ENCODE results near the gene PAK3. TPM values are rescaled to one million over a fixed set of nuclear protein-coding genes. Genes with fewer than 3 reads are reported as not detected.

Gene PAK3
- total and polyA plus RNA-seq, 2 of the 4 experiments (the other 2 are of a cell fraction) = 0.22 to 0.36 TPM

- Histone ChIP-seq H3K4me1 (ENCODE audit: control insufficient read depth, insufficient read depth, low read length) (no peaks in the 10 kb centered on the region), H2BK20ac (ENCODE audit: low read depth, low read length) (no peak within 1 kb of the TSS), H2BK5ac (ENCODE audit: low read depth, low read length, poor library complexity, severe bottlenecking) (no peak within 1 kb of the TSS), H4K20me1 (ENCODE audit: insufficient read depth, low read length) (no peaks in the 10 kb centered on the region), H3K4me3 (ENCODE audit: insufficient read depth, low read depth, low read length) (no peak within 1 kb of the TSS), H3K9ac (ENCODE audit: low read depth, low read length) (no peak within 1 kb of the TSS), H4K91ac (ENCODE audit: insufficient read depth, low read depth, low read length) (no peak within 1 kb of the TSS), H3K23ac (ENCODE audit: low read depth, low read length) (no peak within 1 kb of the TSS), H3K9me3 (ENCODE audit: control insufficient read depth, insufficient read depth, low read length) (no peaks in the 10 kb centered on the region), H3K27ac (ENCODE audit: insufficient read depth, low read length) (no peak within 1 kb of the TSS), H2AFZ (replicated peaks; ENCODE audit: low read length, poor library complexity) (no peak within 1 kb of the TSS), H4K8ac (ENCODE audit: low read depth in 2 of 2, low read length in 2 of 2) (no peak within 1 kb of the TSS), H3K36me3 (ENCODE audit: control insufficient read depth, insufficient read depth, low read length) (no peaks in the 10 kb centered on the region), H3K56ac (ENCODE audit: extremely low read depth, insufficient read depth, low read length) (no peak within 1 kb of the TSS), H3K4ac (ENCODE audit: low read depth, low read length) (no peak within 1 kb of the TSS), H3K14ac (replicated peaks; ENCODE audit: low read depth, low read length) (no peak within 1 kb of the TSS), H2AK9ac (replicated peaks; ENCODE audit: low read depth, low read length, poor library complexity) (no peak within 1 kb of the TSS), H2BK15ac (ENCODE audit: low read depth, low read length) (no peak within 1 kb of the TSS), H3K27me3 (ENCODE audit: control insufficient read depth, insufficient read depth, low read length) (peaks cover 14% of the 10 kb centered on the region), H3K79me1 (ENCODE audit: low read depth in 1 of 2, low read length in 2 of 2) (no peaks in the 10 kb centered on the region), H4K5ac (ENCODE audit: low read depth, low read length) (no peak within 1 kb of the TSS), H2BK120ac (ENCODE audit: low read depth, low read length) (no peak within 1 kb of the TSS), H2AK5ac (ENCODE audit: low read depth, low read length) (no peak within 1 kb of the TSS), H3K9me1 (ENCODE audit: insufficient read depth, low read length) (no peaks in the 10 kb centered on the region), H3K18ac (ENCODE audit: low read depth, low read length) (no peak within 1 kb of the TSS), H3K4me2 (ENCODE audit: low read depth, low read length) (no peak within 1 kb of the TSS)
- CTCF ChIA-PET = no interaction called here
- no CpG with 5 or more reads among the region's 8 CpGs for WGBS, 2 experiments (ENCODE audit: extremely low coverage in 2 of 2, insufficient read length in 1 of 2)
- dilution Hi-C loops (cut with HindIII; ENCODE audit: low sequenced_read_pairs, unreplicated experiment) = no loop called here
- TF ChIP-seq POLR2A (IDR thresholded peaks at IDR 0.05; ENCODE audit: low read depth, low read length) = no peak
- no peak for TF ChIP-seq SMC3 (IDR thresholded peaks at IDR 0.05; ENCODE audit: low read depth, low read length)
- TF ChIP-seq MAZ (IDR thresholded peaks at IDR 0.05; ENCODE audit: borderline replicate concordance, low read depth, low read length) = no peak
- TF ChIP-seq BHLHE40 (IDR thresholded peaks at IDR 0.05; ENCODE audit: low read depth, low read length) = no peak
- TF ChIP-seq FOS (IDR thresholded peaks at IDR 0.05; ENCODE audit: low read depth, low read length) = no peak
- no peak for TF ChIP-seq USF2 (IDR thresholded peaks at IDR 0.05; ENCODE audit: low read depth, low read length)
- no peak for TF ChIP-seq CEBPB (IDR thresholded peaks at IDR 0.05; ENCODE audit: low read depth, low read length)
- TF ChIP-seq NFE2L2 (IDR thresholded peaks at IDR 0.05; ENCODE audit: low read depth, low read length) = no peak
- no peak for TF ChIP-seq MAFK (IDR thresholded peaks at IDR 0.05; ENCODE audit: low read depth, low read length)
- TF ChIP-seq CHD1 (IDR thresholded peaks at IDR 0.05; ENCODE audit: low read depth, low read length) = no peak
- TF ChIP-seq RCOR1 (IDR thresholded peaks at IDR 0.05; ENCODE audit: insufficient replicate concordance, low read length) = no peak
- TF ChIP-seq CTCF (conservative IDR thresholded peaks at IDR 0.05; ENCODE audit: low read depth, low read length) = no peak
- no peak for TF ChIP-seq MXI1 (IDR thresholded peaks at IDR 0.05; ENCODE audit: borderline replicate concordance, low read depth, low read length)
- no peak for TF ChIP-seq ELK1 (IDR thresholded peaks at IDR 0.05; ENCODE audit: borderline replicate concordance, low read depth, low read length)
- no peak for TF ChIP-seq RAD21 (IDR thresholded peaks at IDR 0.05; ENCODE audit: low read length)
- TF ChIP-seq RFX5 (IDR thresholded peaks at IDR 0.05; ENCODE audit: low read depth, low read length) = no peak
- in situ Hi-C loops (cut with MboI; ENCODE audit: low sequenced_read_pairs) = no loop called here
- peak; percentile 5 for DNase-seq
- intact Hi-C loops (cut with micrococcal nuclease) = no loop called here
- no peak for ATAC-seq (ENCODE audit: low read depth)
- POLR2A ChIA-PET (ENCODE audit: unreplicated experiment) = no interaction called here
- BruUV-seq (replicated peaks) = no TSS peak
These were observed 174.3 kb downstream of the PAK3 start, which contains the start of gene CAPN6 for GRCh38 chrX:111270339-111270738. Gene CAPN6, minus strand, starts transcription at chrX:111270483. Its CDS starts 6,547 bp downstream, at chrX:111263936.
